ENCODE data around the gene TTYH1.

DNA sequence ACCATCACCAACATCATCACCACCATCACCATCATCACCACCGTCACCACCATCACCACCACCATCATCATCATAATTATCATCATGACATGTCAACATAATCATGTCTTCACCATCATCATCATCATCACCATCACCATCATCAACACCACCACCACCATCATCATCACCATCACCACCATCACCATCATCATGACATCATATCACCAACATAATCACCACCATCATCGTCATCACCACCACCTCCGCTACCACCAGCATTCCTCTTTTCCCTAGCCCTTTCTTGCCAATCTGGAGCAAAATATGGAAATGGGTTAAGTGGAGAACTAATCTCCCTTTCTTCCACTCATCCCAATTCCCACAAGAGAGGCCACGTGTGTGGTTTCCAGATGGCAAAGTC lies 1.1 kb upstream of the TTYH1 start:
- TF ChIP-seq, protein P1, sequence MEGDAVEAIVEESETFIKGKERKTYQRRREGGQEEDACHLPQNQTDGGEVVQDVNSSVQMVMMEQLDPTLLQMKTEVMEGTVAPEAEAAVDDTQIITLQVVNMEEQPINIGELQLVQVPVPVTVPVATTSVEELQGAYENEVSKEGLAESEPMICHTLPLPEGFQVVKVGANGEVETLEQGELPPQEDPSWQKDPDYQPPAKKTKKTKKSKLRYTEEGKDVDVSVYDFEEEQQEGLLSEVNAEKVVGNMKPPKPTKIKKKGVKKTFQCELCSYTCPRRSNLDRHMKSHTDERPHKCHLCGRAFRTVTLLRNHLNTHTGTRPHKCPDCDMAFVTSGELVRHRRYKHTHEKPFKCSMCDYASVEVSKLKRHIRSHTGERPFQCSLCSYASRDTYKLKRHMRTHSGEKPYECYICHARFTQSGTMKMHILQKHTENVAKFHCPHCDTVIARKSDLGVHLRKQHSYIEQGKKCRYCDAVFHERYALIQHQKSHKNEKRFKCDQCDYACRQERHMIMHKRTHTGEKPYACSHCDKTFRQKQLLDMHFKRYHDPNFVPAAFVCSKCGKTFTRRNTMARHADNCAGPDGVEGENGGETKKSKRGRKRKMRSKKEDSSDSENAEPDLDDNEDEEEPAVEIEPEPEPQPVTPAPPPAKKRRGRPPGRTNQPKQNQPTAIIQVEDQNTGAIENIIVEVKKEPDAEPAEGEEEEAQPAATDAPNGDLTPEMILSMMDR (conservative IDR thresholded peaks at IDR 0.05 in 1 of 2, IDR thresholded peaks at IDR 0.05 in 1 of 2; ENCODE audit: low read depth in 1 of 2, low read length in 2 of 2) = no peak
- no peak for TF ChIP-seq EZH2 (IDR thresholded peaks at IDR 0.05; ENCODE audit: low read length, missing control alignments)

Data from fibroblast of lung (primary cell).